Stimulated activated CD8-positive, alpha-beta memory T cell treated with anti-CD3 and anti-CD28 coated beads, Interleukin-15, amount 100 ng/mL, for 4 hours (primary cell): Measurements from ENCODE around the gene TINAGL1.

ENCODE experiments used
- DNase-seq, 2 donors: peaks; one replicate each; pipeline ENCODE4 v3.0.0-alpha.2; 2020; ENCODE audit warnings: low read depth in 2 of 2

Gene TINAGL1

DNA sequence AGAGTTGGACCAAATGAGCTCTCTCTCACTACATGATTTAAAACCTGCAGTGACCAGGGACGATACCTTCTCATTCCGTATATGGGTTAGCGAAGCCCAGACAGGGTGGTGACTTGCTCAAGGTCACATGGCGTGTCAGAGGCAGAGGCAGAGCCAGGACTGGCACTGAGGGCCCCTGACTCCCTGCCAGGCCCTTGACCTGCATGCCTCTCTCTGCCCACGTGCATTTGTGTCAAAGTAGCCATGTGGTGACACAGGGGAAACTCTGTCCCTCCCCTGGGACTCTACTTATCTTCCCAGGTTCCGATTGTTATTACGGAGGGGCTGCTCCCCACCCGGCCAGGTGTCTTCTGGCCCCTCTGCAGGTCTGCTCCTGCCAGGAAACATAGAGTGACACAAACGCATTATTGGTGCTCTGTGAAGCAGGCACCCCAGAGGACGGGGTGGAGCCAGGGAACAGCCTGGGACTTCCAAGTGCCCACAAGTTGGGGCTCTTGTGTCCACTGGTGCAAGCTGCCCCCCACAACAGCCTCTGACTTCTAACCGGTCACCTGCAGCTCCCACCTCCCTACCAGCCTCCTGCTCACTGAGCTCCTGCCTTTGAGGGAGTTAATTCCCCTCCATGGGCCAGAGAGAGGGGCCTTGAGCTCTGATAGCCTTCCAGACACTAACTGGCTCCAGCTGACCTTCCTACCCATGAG is 7.3 kb upstream of the TINAGL1 start:
- DNase-seq, result no peak

DNA sequence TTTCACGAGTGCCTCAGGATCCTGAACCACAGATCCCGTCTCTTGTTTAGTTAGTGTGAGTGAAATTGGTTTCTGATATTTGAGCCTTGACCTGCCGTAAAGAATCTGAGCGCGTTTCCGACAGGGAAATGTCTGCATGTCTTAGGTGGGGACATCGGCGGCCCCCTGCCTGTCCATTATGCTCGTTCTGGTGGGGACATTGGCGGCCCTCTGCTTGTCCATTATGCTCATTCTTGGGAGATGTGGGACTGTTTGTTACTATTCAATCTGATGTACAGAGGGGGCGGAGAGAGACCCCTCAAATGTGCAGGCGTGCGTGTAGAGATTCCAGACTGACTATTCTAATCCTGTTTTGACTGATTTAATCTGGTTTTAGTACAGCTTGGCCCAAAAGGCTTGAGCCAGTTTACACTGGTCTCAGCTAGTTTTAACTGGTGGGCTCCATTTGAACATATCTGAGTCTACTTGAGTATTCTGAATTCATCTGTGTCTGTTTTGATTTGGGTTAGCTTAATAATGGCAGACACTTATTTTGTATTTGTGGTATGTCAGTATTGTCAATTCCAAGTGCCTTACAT is 6.6 kb upstream of the TINAGL1 start:
- DNase-seq, result no peak

DNA sequence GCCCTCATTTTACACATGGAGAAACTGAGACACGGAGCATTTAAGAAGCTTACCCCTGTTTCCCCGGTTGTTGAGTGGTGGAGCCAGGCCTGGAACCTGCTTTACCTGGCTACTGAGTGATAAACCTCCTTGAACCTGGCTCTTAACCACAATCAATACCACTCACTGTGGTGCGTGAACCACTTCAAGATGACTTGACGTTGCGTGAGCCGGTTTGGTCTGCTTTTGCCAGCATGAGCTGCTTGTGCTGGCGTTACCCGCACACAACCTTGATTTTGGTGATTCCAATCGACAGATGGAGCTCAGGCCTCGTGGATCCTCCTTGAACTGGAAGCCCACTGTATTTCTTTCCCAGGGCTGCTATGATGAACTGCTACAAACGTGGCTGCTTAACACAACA is 6.1 kb upstream of the TINAGL1 start:
- DNase-seq, result no peak

DNA sequence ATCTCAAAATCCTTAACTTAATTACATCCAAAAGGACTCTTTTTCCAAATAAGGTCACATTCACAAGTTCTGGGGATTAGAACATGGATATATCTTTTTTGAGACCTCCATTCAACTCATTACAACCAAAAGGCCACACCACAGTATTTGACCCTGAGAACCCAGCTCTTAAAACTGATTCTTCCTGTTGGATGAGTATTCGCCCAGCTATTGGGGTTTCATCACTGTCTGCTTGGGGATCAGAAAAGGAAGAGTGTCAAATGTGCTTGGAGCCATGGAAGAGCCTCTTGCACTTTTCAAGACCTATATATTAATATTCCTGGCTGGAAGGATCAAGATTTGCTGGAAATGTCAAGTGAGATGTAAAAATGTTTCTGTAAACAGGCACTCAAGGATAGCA is 5.4 kb upstream of the TINAGL1 start:
- DNase-seq, result no peak

DNA sequence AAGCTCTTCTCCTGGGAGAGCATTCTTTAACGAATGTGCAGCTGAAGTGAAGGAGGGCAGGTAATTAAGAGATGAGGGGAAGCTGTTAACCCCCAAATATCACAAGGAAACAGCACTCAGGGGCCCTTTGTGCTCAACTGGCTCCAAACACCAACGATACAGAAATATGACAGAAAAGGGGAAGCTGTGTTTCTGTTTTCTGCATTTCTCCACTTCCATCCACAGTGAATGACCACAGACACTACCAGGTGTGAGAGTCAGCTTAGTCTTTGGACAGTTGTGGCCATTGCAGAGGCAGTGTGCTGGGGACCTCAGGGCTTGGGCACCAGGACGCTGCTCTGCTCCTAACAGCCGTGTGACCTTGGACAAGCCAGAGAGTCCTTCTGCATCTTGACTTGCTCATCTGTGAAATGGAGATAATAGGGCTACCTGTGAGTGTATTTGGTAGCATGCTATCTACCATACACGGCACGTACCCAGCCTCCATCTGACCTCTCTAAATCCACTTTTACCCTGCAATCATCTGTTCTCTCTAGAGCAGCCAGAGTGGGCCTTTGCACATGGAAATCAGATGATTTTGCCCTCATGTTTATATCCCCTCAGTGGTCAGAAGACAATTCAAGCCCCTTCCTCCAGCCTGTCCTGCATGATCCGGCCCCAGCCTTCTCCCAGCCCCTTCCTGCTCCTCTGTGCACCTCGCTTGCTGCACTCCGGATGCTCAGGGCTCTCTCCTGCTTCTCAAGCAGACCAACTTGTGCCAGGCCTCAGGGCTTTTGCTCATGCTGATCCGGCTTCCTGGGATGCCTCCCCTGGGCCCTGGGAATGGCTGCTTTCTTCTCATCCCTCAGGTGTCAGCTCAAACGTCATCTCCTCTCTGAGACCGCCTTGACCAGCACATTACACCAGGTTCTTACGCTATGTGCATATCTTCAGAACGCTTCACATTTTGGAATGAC is 4.7 kb upstream of the TINAGL1 start:
- DNase-seq, result no peak

DNA sequence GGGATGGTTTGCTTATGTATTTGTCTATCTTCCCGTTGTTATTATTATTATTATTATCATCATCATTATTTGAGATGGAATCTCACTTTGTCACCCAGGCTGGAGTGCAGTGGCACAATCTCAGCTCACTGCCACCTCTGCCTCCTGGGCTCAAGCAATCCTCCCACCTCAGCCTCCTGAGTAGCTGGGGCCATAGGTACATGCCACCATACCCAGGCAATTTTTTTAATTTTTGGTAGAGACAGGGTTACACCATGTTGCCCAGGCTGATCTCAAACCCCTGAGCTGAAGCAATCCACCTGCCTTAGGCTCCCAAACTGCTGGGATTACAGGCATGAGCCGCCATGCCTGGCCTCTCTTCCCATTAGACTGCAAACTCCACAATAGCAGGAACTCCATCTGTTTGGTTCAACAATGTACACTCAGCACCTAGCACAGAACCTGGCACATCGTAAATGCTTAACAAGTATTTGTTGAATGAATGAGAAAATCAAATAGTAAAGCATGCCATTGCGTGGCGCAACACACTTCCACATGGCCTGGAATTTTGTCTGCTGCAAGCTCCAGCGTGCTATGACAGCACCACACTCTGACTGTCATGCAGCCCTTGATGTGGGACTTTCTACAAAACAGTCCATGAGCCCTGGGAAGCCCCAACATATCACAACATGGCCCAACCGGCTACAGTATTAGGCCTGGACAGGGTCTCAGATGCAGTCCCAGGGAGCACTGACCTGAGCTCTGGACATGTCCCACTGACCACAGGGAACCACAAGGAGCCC is 3.8 kb upstream of the TINAGL1 start:
- no peak for DNase-seq

DNA sequence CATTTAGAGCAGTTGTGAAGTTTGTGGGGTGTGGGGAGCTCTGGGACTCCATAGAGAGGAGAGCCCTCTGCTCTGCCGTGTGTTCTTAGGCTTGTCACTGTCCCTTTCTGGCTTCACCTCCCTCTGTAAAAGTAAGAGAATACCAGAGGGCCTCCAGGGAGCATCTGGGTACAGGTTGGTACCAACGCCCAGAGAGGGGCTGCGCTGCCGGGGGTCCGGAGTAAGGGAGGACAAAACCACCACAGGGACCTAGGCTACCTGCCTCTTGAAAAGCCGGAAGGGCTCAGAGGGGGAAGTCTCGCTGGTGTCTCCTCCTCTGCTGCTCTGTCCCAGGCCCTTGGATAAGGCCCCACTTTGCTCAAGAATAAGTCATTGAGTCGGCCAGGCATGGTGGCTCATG is 3.1 kb upstream of the TINAGL1 start:
- DNase-seq, result no peak

DNA sequence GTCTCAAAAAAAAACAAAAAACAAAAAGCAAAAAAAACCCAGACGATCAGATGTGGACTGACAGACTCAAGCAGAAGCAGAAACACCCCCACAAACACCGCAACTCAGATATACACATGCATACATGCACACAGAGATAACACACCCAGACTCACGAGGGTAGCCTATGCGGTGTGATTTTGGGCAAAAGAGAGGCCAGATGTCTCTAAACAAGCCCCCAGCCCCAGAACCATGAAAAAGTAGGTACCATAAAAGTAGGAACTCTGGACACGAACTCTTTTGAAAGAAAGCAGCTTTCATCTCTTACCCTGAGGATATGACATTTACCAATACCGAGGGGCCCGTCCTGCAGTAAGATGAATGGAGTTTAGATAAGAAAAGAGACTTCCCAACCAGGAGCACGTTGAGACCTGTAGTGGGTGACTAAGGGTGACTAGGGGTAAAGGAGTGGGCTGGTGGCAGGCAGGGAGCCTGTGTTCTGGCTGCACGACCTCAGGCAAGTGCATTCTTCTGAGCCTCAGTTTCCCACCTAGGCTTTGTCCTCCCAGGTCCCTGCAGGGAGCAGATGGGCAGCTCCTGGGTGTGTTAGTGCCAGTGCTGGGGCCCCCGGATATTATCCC is 1.5 kb upstream of the TINAGL1 start:
- DNase-seq, result no peak

DNA sequence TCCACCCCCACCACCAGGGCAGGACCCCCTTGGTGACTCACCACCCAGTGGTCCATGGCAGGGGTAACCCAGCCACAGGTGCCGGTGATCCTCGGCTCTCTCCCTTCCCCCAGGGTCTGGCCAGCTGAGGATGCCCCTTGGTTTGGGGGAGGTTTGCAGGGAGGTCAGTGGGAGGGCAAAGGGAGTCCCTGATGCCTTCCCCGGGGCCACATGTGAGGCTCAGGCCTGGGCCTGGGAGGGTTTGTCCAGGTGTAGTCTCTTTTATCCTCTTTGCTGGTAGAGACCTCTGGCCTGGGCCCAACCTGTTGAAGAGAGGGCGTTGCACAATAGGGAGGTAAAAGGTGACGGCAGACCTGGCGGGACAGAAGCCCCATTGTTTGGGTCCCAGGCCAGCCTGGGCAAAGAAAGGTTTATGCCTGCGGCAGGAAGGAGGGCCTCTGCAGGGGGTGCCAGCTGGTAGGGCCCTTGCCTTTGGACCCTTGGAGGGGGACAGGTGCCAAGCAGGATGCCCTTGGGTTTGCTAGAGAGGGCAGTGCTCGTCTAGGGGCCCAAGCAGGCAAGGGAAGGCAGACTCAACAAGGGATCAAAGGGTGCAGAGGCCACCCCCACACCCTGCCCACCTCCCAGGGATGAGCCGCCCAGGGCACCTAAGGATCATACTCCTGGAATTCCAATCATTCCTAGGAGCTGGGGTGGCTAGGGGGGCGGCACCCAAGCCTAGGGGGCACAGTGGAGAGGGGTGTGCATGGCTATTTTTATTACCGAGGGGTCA is 760 bp upstream of the TINAGL1 start:
- no peak for DNase-seq

DNA sequence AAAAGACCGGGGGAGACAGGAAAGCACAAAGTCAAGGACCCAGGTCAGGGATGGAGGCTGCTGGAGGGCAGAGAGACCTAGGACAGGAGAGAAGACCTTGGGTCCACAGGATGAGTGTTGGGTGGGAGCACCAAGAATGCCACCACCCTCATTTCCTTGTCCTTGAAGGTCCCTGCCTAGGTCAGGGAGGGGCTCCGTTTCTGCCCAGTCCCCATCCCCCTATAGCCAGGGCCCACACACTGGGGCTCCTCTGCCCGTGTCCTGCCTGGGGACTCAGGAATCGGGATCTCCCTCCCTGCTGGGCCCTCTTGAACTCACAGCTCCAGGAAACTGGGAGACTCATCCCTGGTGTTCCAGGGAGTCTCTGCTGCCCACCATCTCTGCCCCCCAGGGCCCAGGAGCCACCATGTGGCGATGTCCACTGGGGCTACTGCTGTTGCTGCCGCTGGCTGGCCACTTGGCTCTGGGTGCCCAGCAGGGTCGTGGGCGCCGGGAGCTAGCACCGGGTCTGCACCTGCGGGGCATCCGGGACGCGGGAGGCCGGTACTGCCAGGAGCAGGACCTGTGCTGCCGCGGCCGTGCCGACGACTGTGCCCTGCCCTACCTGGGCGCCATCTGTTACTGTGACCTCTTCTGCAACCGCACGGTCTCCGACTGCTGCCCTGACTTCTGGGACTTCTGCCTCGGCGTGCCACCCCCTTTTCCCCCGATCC is 584 bp downstream of the TINAGL1 start:
- DNase-seq, result no peak

DNA sequence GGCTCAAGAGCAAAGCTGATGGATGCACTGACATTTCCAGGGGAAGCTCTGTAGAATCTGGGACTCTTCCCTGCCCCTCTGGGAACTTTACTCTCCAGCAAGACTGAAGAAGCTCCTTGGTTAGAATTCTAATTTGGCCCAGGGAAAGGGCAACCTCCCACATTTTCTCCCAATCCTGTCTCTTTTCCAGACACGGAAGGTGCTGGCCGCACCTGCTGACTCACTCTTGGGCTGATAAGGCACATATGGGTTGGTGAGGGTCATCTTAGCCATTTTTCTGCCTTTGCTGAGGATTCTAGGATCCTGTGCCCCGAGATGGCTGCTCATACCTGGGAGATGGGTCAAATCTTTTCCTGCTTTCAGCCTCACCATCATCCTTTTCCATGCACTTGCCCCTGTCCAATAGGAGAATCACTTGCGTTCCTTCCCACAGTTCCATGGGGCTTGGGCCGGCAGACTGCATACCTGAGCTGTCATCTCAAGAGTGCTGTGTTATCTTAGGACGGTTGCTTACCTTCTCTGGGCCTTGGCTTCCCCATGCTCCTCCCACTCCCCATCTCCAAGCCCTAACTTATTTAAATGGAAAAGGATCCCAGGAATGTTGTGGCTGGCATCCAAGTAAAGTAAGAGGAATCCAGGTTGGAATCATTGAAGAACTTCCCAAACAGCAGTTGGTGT is 1.3 kb downstream of the TINAGL1 start:
- DNase-seq, result no peak

DNA sequence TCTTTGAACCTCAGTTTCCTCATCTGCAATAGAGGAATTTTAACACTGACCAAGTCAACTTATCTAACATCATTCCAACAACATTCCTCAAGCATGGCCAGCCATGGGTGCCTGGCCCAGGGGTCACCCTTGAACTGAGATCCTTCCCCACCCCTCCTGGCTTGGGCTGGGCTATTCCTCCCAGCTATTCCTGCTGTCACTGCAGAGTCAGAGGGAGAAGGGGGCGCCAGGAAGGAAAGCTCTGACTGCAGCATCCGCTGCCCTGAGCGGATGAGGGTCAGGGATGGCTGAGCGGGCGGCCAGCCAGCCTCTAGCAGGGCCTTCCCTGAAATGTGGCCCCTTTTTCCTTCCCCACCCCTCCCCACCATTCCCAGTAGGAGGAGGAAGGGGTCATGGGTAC is 3.1 kb downstream of the TINAGL1 start:
- no peak for DNase-seq

DNA sequence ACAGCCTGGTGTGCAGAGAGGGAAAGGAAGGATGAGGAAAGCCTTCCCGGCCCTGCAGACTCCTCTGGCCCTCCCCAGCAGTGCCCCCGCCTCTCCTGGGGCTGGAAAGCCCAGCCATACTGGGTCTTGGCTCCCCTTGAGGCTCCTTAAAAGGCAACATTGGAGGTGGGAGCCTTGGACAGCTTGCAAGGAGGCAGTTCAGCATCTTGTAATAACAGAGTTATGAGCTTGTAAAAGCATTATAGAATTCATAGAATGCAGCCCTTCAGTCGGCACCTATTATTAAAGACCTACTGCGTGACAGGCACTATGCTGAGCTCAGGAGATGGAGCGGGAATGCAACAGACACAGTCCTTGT is 4.2 kb downstream of the TINAGL1 start:
- DNase-seq, result no peak

DNA sequence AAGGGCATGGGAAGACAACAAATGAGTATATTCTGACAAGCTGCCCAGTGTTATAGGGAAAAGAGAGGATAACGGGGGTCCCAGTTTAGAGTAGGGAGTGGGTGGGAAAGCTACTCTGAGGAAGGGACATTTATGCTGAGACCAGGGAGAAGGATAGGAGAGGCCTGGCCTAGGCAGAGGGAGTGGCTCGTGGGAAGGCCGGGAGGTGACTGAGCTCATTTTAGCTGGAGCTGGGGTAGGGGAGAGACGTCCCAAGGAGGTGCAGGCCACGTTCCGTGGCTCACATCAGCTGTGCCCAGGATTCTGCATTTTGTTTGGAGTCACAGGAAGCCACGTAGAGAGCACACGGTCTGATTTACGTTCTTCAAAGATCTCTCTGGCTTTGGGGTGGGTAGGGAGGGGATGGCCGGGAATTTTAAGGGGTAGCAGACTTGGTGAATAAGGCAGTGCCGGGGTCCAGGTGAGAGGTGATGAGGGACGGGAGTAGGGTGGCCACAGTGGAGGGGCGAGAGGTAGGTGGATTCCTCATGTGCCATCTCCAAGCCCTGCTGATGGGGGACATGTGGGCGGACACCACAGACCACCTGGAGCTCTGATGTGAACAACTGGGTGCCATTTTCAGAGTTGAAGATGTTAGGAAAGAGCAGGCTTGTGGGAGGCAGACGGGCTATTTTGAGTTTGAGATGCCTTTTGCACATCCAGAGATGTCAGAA is 4.7 kb downstream of the TINAGL1 start:
- DNase-seq, result no peak

DNA sequence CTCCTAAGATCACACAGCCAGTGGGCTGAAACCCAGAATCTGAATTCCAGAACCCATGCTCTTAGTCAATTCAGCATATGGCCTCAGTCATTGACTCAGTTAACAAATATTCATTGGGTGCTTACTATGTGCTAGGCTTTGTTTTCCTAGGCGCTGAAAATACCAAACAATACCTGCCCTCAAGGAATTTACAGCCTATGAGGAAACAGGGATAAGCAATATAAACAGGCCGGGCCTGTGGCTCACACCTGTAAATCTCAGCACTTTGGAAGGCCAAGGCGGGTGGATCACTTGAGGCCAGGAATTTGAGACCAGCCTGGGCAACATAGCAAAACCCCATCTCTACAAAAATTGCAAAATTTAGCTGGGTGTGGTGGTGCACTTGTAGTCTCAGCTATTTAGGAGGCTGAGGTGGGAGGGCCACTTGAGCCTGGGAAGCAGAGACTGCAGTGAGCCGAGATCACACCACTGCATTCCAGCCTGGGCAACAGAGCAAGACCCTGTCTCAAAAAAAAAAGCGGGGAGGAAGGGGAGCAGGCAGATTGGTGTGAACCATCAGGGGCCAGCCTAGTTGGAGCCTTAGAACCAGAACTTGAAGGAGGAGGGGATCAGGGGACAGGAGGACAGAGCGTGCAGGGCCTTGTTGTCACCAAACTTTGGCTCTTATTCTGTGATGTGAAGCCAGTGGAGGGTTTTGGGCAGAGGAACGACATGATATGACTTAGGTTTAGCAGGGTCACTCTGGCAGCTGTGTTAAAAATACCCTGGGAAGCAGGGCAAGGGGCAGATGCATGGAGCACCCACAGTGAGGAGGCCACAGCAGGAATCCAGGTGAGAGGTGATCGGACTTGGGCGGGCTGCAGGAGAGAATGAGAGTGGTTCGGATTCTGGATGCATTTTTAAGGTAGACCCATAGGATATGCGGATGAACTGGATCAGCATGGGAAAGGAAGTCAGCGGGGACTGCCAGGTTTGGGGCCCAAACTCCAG is 5.8 kb downstream of the TINAGL1 start:
- no peak for DNase-seq

DNA sequence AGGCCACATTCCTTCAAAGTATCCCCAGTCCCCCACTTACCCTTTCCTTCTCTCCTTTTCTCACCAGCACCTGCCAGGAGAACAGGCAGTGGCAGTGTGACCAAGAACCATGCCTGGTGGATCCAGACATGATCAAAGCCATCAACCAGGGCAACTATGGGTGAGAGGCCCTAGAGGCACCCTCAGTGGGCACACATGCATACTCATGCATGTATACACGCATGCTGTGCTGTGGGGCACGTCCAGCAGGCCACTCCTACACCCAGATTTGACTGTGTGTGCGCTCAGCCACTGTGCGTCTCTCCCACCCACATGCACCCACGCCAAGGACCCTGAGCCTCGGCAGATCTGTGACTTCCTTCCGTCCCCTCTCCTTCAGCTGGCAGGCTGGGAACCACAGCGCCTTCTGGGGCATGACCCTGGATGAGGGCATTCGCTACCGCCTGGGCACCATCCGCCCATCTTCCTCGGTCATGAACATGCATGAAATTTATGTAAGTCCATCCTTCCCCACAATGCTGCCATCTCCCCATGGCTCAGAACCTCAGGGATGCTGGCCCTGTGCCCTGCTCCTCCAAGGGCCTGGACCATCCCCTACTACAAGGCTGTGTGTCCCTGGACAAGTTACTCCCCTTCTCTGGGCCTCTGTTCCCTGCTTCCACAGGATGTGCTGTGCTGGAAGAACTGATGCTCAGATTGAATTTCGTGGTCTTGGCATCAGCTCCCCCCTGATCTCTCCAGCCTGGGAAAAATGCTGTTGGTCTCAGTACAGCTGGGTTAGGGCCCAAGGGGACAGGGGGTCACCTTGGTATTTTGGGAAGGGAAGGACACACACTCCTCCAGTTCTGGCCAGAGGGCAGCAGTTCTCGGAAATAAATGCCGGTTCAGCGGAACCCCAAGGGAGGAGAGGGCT is 7.0 kb downstream of the TINAGL1 start:
- no peak for DNase-seq
